IPS-NIHi11 (cell line): ENCODE data around the gene GATA2.

ENCODE experiments used
- DNase-seq: peaks from one replicate; pipeline ENCODE4 v3.0.0; 2012; ENCODE audit warnings: mixed read lengths, low spot score

GATA2 gene

DNA sequence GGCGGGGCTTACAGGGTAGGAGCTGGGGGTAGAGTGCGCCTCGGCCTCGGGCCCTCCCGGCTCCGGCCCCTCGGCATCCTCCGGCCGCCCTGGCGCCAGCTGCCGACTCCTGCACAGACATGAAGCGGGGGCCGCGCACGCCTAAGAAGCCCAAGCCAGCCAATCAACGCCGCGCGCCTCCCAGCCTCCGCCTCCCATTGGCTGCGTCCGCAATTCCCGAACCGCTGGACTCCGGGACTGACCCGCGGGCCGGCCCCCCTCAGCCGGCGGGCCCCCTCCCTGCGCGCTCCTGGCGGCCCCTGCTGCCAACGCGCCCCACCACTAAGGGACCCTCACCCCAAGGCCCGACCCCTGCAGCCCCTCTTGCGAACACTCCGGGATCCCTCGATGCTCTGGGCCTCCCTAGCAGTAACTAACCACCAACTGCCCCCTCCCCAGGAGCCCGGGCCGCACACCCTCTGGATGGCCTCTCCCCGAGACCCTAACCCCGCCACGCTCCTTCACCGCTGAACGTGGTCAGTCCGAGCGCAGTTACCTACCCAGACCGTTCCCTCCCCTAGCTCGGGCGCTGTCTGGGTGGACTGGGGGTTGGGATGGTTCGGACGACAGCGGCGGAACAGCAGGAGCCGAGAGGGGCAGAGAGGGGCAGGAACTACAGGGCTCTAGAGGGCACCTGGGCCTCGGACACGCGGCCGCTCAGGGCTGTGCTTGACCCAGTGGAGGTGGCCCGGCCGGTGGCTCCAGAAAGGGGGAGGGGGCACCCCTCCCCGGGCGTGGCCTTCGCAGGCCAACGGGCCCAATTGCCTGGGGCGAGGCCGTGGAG lies 5.0 kb downstream of the GATA2 start:
- DNase-seq = peak; percentile 92

GRCh38 chr3:128487538-128487812 lies 5.5 kb downstream of the GATA2 start:
- no peak for DNase-seq

- DNase-seq = no peak
Measured at GRCh38 chr3:128486681-128487537, 6.1 kb downstream of the GATA2 start.

- DNase-seq = no peak
Measured at GRCh38 chr3:128486205-128486628, 6.8 kb downstream of the GATA2 start.

- DNase-seq = no peak
Measured at GRCh38 chr3:128485282-128486204, 7.5 kb downstream of the GATA2 start.

DNA sequence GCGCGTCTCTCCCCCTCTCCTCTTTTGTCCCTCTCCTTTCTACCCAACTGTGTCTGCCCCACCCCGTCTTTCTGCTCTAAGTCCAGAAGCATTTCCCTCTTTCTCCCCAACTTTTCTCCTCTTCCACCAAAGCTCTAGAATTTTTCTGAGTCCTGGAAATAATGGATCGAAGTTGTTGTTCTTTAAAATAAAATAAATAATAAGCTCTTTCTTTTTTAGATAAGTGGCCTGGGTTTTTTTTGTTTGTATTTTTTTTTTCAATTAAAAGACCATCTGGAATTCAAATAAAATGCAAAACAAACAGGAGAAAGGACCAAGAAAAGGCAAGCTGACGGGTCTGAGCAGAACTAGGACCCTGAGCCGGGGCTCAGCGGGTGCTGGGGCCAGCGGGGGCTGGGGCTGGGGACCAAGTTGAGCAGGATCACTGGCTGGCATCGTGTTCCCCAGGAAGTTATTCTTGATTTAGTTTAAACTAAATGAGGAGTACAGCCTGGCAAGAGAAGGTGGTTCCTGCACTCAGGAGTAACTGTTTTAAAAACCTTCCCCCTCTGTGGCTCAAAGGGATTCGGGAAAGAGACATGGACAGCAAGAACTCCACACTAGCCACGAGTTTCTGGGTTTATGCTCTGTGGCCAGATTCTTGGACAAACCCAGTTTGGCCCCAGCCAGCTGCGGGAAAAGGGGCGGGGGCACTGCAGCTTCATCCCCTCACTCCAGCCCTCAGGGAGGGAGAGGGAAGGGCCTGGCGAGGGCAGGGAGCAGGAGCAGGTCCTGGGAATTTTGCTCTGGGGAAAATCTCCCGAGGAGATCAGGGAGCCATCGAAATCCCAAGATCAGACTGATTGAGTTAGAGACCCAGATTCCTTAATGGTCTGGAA lies 8.4 kb downstream of the GATA2 start:
- DNase-seq = no peak

DNA sequence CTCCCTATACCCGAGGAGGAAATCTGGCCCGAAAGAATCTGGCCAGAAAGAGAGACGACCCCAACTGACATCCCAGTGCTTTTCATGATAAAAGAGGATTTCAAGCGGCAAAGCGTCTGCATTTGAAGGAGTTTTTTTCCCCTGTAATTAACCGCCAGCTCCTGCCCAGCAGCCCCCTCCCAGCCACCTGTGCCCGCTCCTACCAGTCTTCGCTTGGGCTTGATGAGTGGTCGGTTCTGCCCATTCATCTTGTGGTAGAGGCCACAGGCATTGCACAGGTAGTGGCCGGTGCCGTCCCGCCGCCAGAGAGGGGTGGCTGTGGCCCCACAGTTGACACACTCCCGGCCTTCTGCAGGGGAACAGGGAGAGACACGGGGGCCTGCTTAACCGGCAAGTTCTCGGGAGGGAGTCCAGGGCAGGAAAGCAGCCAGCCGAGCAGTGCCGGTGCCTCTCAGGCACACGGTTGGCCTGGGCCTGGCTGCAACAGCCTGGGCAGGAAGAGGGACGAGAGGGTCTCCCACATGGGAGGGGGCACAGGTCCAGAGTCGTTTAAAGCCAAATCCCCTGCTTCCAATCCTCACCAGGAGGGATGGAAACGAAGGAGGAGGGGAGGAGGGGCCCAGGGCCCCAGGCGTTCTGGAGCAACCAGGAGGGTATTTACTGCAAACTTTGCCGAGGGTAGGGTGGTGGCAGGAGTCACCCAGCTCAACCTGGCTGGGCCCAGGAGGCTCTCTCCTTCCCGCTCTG lies 9.2 kb downstream of the GATA2 start:
- DNase-seq = no peak

DNA sequence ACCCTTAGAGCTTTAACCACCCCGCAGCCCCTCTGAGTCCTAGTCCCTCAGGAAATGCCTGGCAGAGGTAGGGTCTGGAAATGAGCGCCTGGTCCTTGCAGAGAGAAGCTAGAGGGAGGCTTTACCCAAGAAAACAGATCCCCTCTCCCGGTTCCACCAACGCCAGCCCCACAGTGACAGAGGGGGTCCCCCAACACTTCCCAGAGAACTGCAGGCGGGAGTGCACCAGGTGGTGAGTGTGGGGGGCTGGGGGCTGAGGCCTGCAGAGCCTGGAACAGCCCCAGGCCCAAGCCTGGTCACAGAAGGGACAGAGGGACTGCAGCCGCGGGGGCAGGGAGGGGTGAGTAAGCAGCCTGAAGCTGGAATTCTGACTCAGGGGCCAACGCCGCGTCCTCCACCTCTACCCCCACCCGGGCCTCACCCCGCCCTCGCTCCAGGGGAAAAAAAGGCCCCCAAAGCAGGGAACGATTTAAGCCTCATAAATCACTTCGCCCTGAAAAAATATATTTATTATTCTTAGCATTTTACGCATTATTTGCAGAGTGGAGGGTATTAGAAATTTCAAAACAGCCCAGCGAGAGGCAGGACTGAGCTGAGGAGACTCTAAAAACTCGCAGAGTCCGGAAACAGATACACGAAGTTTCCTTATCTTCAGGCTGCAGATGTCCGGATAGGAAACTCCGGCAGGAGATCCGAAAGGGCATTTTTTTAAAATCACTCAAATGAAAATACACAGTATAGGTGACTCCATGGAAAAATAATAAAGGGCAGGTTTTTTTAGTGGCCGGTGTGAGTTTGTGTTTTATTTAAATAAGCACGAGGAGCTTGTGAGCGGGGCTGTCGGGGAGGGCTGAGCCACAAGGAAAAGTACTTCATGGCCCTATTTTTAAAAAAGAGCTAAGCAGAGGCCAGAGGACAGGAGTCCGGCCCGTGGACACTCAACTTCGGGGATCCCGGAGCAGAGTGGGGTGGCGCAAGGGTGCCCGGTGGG lies 10.0 kb downstream of the GATA2 start:
- no peak for DNase-seq

- no peak for DNase-seq
Measured at GRCh38 chr3:128482175-128482574, 10.8 kb downstream of the GATA2 start.

- no peak for DNase-seq
Measured at GRCh38 chr3:128481438-128481942, 11.5 kb downstream of the GATA2 start.

- DNase-seq = no peak
Measured at GRCh38 chr3:128480717-128481437, 12.1 kb downstream of the GATA2 start.

GRCh38 chr3:128480278-128480677 lies 12.7 kb downstream of the GATA2 start:
- DNase-seq = no peak

DNA sequence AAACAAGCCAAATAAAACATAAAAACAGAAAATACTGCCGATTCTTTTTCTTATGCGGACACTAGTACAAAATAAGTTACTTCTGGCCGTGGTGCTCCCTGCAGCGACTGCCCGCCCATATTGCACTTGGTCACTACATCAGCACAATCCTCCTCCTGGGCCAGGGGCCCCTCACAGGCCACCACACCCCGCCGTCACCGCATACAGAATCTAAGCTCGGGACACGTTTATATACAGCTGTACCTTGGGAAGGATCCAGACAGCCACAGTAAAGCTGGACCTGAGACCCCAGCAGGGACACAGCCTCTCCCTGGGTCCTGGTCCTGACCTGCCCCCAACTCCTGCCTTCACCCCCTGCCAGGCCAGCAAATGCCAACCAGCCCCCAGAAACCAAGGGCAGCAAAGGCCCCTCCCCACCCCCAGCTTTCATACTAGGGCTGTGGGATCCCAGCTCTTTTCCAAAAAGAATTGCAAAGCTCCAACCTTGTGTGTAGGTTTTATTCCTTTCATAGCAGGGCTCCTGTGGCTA lies 13.4 kb downstream of the GATA2 start:
- no peak for DNase-seq

DNA sequence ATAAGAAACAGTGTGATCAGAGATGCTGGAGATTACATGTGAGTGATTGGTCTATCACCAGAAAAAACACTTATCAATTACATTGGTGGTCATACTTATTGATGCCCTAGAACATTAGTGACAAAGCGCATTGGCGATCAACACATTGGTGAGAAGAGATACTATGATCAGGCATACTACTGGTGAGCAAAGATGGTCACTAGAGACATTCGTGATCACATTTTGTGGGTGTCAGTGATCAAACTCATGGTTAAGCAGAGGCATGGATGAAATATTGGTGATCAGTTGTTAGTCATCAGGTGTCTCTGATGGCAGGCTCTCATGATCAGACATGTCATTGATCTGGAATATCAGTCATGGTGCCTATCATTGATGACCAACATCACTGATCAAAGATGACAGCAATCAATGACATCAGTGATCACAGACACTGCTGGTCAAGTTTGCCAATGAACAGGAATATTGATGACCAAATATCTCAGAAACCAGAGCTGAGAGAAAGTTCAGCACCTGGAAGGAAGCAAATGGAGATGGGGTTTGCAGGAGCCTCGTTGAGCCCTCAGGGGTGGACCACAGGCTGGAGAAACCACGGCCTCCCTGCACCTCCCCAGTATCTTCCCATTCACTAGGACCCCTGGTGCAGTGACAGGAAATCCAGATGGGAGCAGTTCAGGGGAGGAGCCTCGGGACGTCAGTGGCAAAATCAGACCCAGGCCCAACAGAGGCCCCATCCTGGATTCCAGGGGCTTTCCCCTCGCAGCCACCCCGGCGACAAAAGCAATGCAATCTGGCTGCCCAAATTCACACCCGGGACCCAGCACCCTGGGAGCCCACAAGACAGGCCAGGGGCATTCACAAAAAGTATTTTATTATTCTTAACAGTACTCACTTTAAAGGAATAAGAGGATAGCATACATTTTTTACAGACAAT lies 14.2 kb downstream of the GATA2 start:
- DNase-seq = no peak

GRCh38 chr3:128476659-128477058 lies 16.3 kb downstream of the GATA2 start:
- DNase-seq = no peak

GRCh38 chr3:128475355-128475754 lies 17.6 kb downstream of the GATA2 start:
- DNase-seq = no peak

DNA sequence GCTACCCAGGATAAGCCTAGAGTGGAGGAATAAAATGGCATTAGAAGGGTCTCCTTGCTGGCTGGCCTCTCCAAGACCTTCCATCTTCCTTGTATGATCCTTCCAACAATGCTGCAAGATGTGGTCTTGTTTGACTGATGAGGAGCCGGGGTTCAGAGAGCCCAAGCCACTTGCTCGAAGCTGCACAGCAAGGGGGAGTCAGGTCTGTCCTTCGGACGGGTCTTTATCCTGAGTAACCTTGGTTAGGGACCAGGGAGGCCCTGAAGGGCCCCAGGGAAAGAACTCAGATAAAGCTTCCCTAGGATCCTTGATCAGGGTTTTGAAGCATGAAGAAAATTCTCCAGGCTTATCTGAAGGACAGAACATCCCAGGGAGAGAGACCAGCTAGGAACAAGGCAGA lies 19.3 kb downstream of the GATA2 start:
- no peak for DNase-seq
